Hepatocyte (in vitro differentiated cells): ENCODE data around the gene NDUFS5. TPM values are rescaled to one million over a fixed set of nuclear protein-coding genes. Genes with fewer than 3 reads are reported as not detected.

ENCODE experiments used
- DNase-seq: peaks from one replicate; pipeline ENCODE4 v3.0.0-alpha.2; 2016; ENCODE audit warnings: low spot score
- H2AFZ ChIP-seq: fragments of 200-600 bp; sonication (generic); 2 replicates; pipeline ENCODE4 v1.6.0; 2016; ENCODE audit warnings: antibody characterized with exemption, mild to moderate bottlenecking
- H3K27ac ChIP-seq: fragments of 200-600 bp; sonication (generic); 2 replicates; pipeline ENCODE4 v1.5.1; 2016; ENCODE audit warnings: mild to moderate bottlenecking
- H3K27me3 ChIP-seq: fragments of 200-600 bp; sonication (generic); 2 replicates; pipeline ENCODE4 v1.6.1; 2016
- H3K36me3 ChIP-seq: fragments of 200-600 bp; sonication (generic); replicated peaks from 2 replicates; pipeline ENCODE4 v1.5.1; 2016; ENCODE audit warnings: low read depth; ENCODE audit not compliant: insufficient read depth
- H3K4me1 ChIP-seq: fragments of 200-600 bp; sonication (generic); 2 replicates; pipeline ENCODE4 v1.5.1; 2016; ENCODE audit warnings: mild to moderate bottlenecking, moderate library complexity; ENCODE audit not compliant: insufficient read depth
- H3K4me2 ChIP-seq: fragments of 200-600 bp; sonication (generic); 2 replicates; pipeline ENCODE4 v1.6.0; 2016
- H3K4me3 ChIP-seq: fragments of 200-600 bp; sonication (generic); 2 replicates; pipeline ENCODE4 v1.5.1; 2016; ENCODE audit warnings: mild to moderate bottlenecking
- H3K79me2 ChIP-seq: fragments of 200-600 bp; sonication (generic); 2 replicates; pipeline ENCODE4 v1.6.0; 2017; ENCODE audit warnings: mild to moderate bottlenecking
- H3K9me2 ChIP-seq: fragments of 200-600 bp; sonication (generic); replicated peaks from 2 replicates; pipeline ENCODE4 v1.6.0; 2017; ENCODE audit warnings: mild to moderate bottlenecking; ENCODE audit not compliant: insufficient read depth
- H3K9me3 ChIP-seq: fragments of 200-600 bp; sonication (generic); 2 replicates; pipeline ENCODE4 v1.5.1; 2016; ENCODE audit warnings: low read depth, mild to moderate bottlenecking
- H4K20me1 ChIP-seq: fragments of 200-600 bp; sonication (generic); 2 replicates; pipeline ENCODE4 v1.6.0; 2016; ENCODE audit warnings: mild to moderate bottlenecking; ENCODE audit not compliant: insufficient read depth, poor library complexity, severe bottlenecking
- CTCF ChIP-seq: fragments of 200-600 bp; sonication (generic); IDR thresholded peaks from 2 replicates; pipeline ENCODE4 v1.5.1; 2016; ENCODE audit warnings: antibody characterized with exemption, mild to moderate bottlenecking; ENCODE audit not compliant: poor library complexity
- EZH2 ChIP-seq: fragments of 200-600 bp; sonication (generic); IDR thresholded peaks from 2 replicates; pipeline ENCODE4 v1.6.1; 2016; ENCODE audit warnings: antibody characterized with exemption, mild to moderate bottlenecking, borderline replicate concordance
- EZH2phosphoT487 ChIP-seq: fragments of 200-600 bp; sonication (generic); IDR thresholded peaks from one replicate; pipeline ENCODE4 v1.6.1; 2018; ENCODE audit warnings: antibody characterized with exemption, mild to moderate bottlenecking, low read depth, moderate library complexity; ENCODE audit not compliant: unreplicated experiment, severe bottlenecking
- WGBS: methylation state at CpG from one replicate; pipeline ENCODE4 v1.1.6; 2016; ENCODE audit warnings: low lambda C conversion rate; ENCODE audit errors: missing lambda C conversion rate; 5-methylcytosine and 5-hydroxymethylcytosine counted together
- polyA plus RNA-seq: library from polyadenylated mRNA; unstranded; fragments of >200 nt; fragmentation: Nextera tagmentation; extraction: Ambion mirVana; gene quantifications from 2 replicates; pipeline ENCODE4 v1.2.1, GENCODE V29; 2016
- total RNA-seq: library from RNA; depleted of rRNA; stranded (reverse); fragments of >200 nt; gene quantifications from 2 replicates; pipeline ENCODE4 v1.2.3, GENCODE V29; 2014

Gene NDUFS5
- total and polyA plus RNA-seq, 2 experiments from 2014 or later: 449 to 547 TPM

- H3K36me3 ChIP-seq: no peaks in the 10 kb centered on the region
- no peaks in the 10 kb centered on the region for H3K79me2 ChIP-seq
- no peaks in the 10 kb centered on the region for H4K20me1 ChIP-seq
- TF ChIP-seq EZH2phosphoT487: no peak
- TF ChIP-seq EZH2: no peak
- no peak for TF ChIP-seq CTCF
- H3K9me3 ChIP-seq: no peaks in the 10 kb centered on the region
- no peak overlapping the region for H2AFZ ChIP-seq
- no peak overlapping the region for H3K4me3 ChIP-seq
- 93% methylated on average over 4 of the region's 4 CpGs for WGBS
- H3K4me2 ChIP-seq: no peak overlapping the region
- peaks cover 46% of the 10 kb centered on the region for H3K27me3 ChIP-seq
- no peak overlapping the region for H3K27ac ChIP-seq
- H3K4me1 ChIP-seq: peaks cover 4% of the 10 kb centered on the region
- H3K9me2 ChIP-seq: no peaks in the 10 kb centered on the region
- no peak for DNase-seq
Measured at GRCh38 chr1:39082811-39083576, 56.8 kb downstream of the NDUFS5 start.

- Histone ChIP-seq H3K9me2 (no peaks in the 10 kb centered on the region), H3K9me3 (no peaks in the 10 kb centered on the region), H3K4me2 (no peak overlapping the region), H3K27me3 (peaks cover 46% of the 10 kb centered on the region), H3K4me1 (peaks cover 4% of the 10 kb centered on the region), H3K79me2 (no peaks in the 10 kb centered on the region), H3K4me3 (no peak overlapping the region), H4K20me1 (no peaks in the 10 kb centered on the region), H3K27ac (no peak overlapping the region), H2AFZ (no peak overlapping the region), H3K36me3 (no peaks in the 10 kb centered on the region)
- no peak for DNase-seq
- TF ChIP-seq EZH2phosphoT487: no peak
- TF ChIP-seq CTCF: no peak
- no peak for TF ChIP-seq EZH2
- WGBS: 91% methylated on average over 17 of the region's 17 CpGs
Measured at GRCh38 chr1:39084191-39084590, 58.0 kb downstream of the NDUFS5 start.

Other genes starting within 250 kb of the NDUFS5 start
- 28.0 and 36.6 TPM in 2 replicates for gene RRAGC, start 166.6 kb upstream of the NDUFS5 start, total RNA-seq
- 21.7 and 26.3 TPM in 2 replicates for gene RRAGC, start 166.6 kb upstream of the NDUFS5 start, polyA plus RNA-seq
- gene MYCBP, start 153.0 kb upstream of the NDUFS5 start, total RNA-seq: 14.7 and 20.5 TPM in 2 replicates
- 33.9 and 38.4 TPM in 2 replicates for gene MYCBP, start 153.0 kb upstream of the NDUFS5 start, polyA plus RNA-seq
- not detected in 2 replicates for gene GJA9, start 144.8 kb upstream of the NDUFS5 start, total RNA-seq
- 0.34 TPM in 1 of 2 replicates, not detected in the other for gene GJA9, start 144.8 kb upstream of the NDUFS5 start, polyA plus RNA-seq
- 0.57 TPM in 1 of 2 replicates, not detected in the other for gene RHBDL2, start 84.5 kb upstream of the NDUFS5 start, total RNA-seq
- 0.77 and 1.4 TPM in 2 replicates for gene RHBDL2, start 84.5 kb upstream of the NDUFS5 start, polyA plus RNA-seq
- gene AKIRIN1, start 35.1 kb upstream of the NDUFS5 start, total RNA-seq: 75.1 and 81.9 TPM in 2 replicates
- 70.7 and 77.3 TPM in 2 replicates for gene AKIRIN1, start 35.1 kb upstream of the NDUFS5 start, polyA plus RNA-seq
- gene MACF1, start 178.3 kb downstream of the NDUFS5 start, total RNA-seq: 136 TPM in 2 replicates
- gene MACF1, start 178.3 kb downstream of the NDUFS5 start, polyA plus RNA-seq: 47.1 and 60.1 TPM in 2 replicates